ENCODE results near the gene GAB2.

GRCh38 chr11:78446210-78446609, 28.6 kb upstream of the GAB2 start:
- no peak for TF ChIP-seq CTCF (IDR thresholded peaks at IDR 0.05)
- TF ChIP-seq POLR2A (IDR thresholded peaks at IDR 0.05): no peak

Data from lower leg skin (tissue), 3 donors.